ENCODE measurements around the gene AKAP3.

GRCh38 chr12:4609071-4609470, 39.8 kb downstream of the AKAP3 start:
- TF ChIP-seq, protein P1, sequence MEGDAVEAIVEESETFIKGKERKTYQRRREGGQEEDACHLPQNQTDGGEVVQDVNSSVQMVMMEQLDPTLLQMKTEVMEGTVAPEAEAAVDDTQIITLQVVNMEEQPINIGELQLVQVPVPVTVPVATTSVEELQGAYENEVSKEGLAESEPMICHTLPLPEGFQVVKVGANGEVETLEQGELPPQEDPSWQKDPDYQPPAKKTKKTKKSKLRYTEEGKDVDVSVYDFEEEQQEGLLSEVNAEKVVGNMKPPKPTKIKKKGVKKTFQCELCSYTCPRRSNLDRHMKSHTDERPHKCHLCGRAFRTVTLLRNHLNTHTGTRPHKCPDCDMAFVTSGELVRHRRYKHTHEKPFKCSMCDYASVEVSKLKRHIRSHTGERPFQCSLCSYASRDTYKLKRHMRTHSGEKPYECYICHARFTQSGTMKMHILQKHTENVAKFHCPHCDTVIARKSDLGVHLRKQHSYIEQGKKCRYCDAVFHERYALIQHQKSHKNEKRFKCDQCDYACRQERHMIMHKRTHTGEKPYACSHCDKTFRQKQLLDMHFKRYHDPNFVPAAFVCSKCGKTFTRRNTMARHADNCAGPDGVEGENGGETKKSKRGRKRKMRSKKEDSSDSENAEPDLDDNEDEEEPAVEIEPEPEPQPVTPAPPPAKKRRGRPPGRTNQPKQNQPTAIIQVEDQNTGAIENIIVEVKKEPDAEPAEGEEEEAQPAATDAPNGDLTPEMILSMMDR (IDR thresholded peaks at IDR 0.05; ENCODE audit: insufficient read depth, low read depth, low read length): no peak
- TF ChIP-seq EZH2 (IDR thresholded peaks at IDR 0.05; ENCODE audit: insufficient read depth, low read length): no peak
